LoVo (cell line): ENCODE data around the gene CCDC38.
A peak's percentile ranks its signal among the peaks of the same experiment; 100 is the strongest.
"Not testable (repeated sequence)": the region's sequence is repeated elsewhere in the genome, so short reads cannot be mapped to it uniquely, and the experiment has no call there.

Experiments
- DNase-seq: peaks from one replicate; pipeline ENCODE4 v3.0.0-alpha.2; 2016; ENCODE audit warnings: low spot score

The CCDC38 gene

GRCh38 chr12:95942524-95943329, at the start of gene CCDC38:
Gene CCDC38, minus strand, starts transcription at chr12:95942614. Its CDS starts 6,105 bp downstream, at chr12:95936509.
- DNase-seq: peak; percentile 90

- no peak for DNase-seq
These were observed 47.7 kb upstream of the CCDC38 start for GRCh38 chr12:95990136-95990535.

GRCh38 chr12:95989504-95990123, 47.2 kb upstream of the CCDC38 start:
- DNase-seq: no peak

- DNase-seq: no peak
These were observed 46.3 kb upstream of the CCDC38 start for GRCh38 chr12:95988506-95989275.

- DNase-seq: no peak
These were observed 44.5 kb upstream of the CCDC38 start for GRCh38 chr12:95986635-95987570.

- no peak for DNase-seq
These were observed 42.3 kb upstream of the CCDC38 start for GRCh38 chr12:95984682-95985081.

GRCh38 chr12:95982602-95983001, 40.2 kb upstream of the CCDC38 start:
- no peak for DNase-seq

- no peak for DNase-seq
These were observed 38.0 kb upstream of the CCDC38 start for GRCh38 chr12:95980437-95980836.

- DNase-seq: no peak
These were observed 36.4 kb upstream of the CCDC38 start for GRCh38 chr12:95978774-95979173.

- DNase-seq: no peak
These were observed 35.9 kb upstream of the CCDC38 start for GRCh38 chr12:95978351-95978750.

- DNase-seq: no peak
These were observed 35.4 kb upstream of the CCDC38 start for GRCh38 chr12:95977764-95978305.

GRCh38 chr12:95976416-95976832, 34.0 kb upstream of the CCDC38 start:
- no peak for DNase-seq

- no peak for DNase-seq
These were observed 33.1 kb upstream of the CCDC38 start for GRCh38 chr12:95975491-95975890.

GRCh38 chr12:95974358-95974757, 31.9 kb upstream of the CCDC38 start:
- DNase-seq: no peak

- no peak for DNase-seq
These were observed 30.5 kb upstream of the CCDC38 start for GRCh38 chr12:95972832-95973456.

- no peak for DNase-seq
These were observed 28.5 kb upstream of the CCDC38 start for GRCh38 chr12:95970905-95971304.

GRCh38 chr12:95969116-95969515, 26.7 kb upstream of the CCDC38 start:
- not testable (repeated sequence) for DNase-seq

- no peak for DNase-seq
These were observed 24.9 kb upstream of the CCDC38 start for GRCh38 chr12:95967301-95967700.

GRCh38 chr12:95966287-95966870, 24.0 kb upstream of the CCDC38 start:
- no peak for DNase-seq

- no peak for DNase-seq
These were observed 20.7 kb upstream of the CCDC38 start for GRCh38 chr12:95963096-95963495.

GRCh38 chr12:95962222-95962621, 19.8 kb upstream of the CCDC38 start:
- no peak for DNase-seq
